Measurements from ENCODE around the gene USP32. TPM values are rescaled to one million over a fixed set of nuclear protein-coding genes. Genes with fewer than 3 reads are reported as not detected.

The USP32 gene
- total and polyA plus RNA-seq, 4 donors: 11.6 to 103 (median 42.9) TPM

DNA sequence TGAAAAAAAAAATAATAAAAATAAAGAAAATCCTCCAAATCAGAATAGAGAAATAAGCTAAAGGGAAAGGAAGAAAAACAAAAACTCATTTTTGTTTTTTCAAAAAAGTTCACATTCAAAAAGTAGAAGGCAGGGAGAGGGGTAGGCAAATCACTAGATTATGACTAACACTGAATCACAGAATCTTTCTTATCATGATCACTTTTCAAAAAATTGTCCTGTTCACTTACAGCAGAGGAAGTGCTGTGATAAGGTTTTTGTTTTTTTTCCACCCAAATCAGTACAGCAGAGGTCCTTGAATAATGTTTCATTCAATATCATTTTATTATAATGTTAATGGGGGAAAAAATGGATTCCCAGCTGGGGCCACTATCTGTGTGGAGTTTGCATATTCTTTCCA lies 135.8 kb downstream of the USP32 start:
- Histone ChIP-seq H3K9me3 (ENCODE audit: control insufficient read depth in 4 of 4, low read length in 3 of 4) (no peaks in the 10 kb centered on the region), H3K27ac (ENCODE audit: low read depth in 1 of 2, low read length in 2 of 2) (no peak overlapping the region), H3K9ac (ENCODE audit: low read depth in 1 of 2, low read length in 2 of 2) (no peak overlapping the region), H3K4me3 (ENCODE audit: low read depth in 1 of 3, low read length in 3 of 3) (no peak overlapping the region), H3K27me3 (ENCODE audit: control insufficient read depth in 4 of 4, insufficient read depth in 4 of 4, low read length in 3 of 4) (no peaks in the 10 kb centered on the region), H3K36me3 (ENCODE audit: control insufficient read depth in 4 of 4, insufficient read depth in 3 of 4, low read depth in 1 of 4, low read length in 3 of 4) (peaks cover 0 to 20% (median 10%) of the 10 kb centered on the region in 4 donors), H3K4me1 (ENCODE audit: control insufficient read depth in 4 of 4, insufficient read depth in 4 of 4, low read length in 3 of 4) (no peaks in the 10 kb centered on the region)
- TF ChIP-seq YY1 (IDR thresholded peaks at IDR 0.05): no peak
- TF ChIP-seq NR2F2 (IDR thresholded peaks at IDR 0.05): no peak
- no peak for TF ChIP-seq TAF1 (conservative IDR thresholded peaks at IDR 0.05)
- TF ChIP-seq RAD21 (IDR thresholded peaks at IDR 0.05): no peak
- no peak for TF ChIP-seq FOXA2 (IDR thresholded peaks at IDR 0.05)
- TF ChIP-seq, protein P1, sequence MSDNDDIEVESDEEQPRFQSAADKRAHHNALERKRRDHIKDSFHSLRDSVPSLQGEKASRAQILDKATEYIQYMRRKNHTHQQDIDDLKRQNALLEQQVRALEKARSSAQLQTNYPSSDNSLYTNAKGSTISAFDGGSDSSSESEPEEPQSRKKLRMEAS (IDR thresholded peaks at IDR 0.05): no peak
- no peak for TF ChIP-seq RXRA (IDR thresholded peaks at IDR 0.05)
- TF ChIP-seq FOXA1 (IDR thresholded peaks at IDR 0.05): no peak
- TF ChIP-seq, protein P2, sequence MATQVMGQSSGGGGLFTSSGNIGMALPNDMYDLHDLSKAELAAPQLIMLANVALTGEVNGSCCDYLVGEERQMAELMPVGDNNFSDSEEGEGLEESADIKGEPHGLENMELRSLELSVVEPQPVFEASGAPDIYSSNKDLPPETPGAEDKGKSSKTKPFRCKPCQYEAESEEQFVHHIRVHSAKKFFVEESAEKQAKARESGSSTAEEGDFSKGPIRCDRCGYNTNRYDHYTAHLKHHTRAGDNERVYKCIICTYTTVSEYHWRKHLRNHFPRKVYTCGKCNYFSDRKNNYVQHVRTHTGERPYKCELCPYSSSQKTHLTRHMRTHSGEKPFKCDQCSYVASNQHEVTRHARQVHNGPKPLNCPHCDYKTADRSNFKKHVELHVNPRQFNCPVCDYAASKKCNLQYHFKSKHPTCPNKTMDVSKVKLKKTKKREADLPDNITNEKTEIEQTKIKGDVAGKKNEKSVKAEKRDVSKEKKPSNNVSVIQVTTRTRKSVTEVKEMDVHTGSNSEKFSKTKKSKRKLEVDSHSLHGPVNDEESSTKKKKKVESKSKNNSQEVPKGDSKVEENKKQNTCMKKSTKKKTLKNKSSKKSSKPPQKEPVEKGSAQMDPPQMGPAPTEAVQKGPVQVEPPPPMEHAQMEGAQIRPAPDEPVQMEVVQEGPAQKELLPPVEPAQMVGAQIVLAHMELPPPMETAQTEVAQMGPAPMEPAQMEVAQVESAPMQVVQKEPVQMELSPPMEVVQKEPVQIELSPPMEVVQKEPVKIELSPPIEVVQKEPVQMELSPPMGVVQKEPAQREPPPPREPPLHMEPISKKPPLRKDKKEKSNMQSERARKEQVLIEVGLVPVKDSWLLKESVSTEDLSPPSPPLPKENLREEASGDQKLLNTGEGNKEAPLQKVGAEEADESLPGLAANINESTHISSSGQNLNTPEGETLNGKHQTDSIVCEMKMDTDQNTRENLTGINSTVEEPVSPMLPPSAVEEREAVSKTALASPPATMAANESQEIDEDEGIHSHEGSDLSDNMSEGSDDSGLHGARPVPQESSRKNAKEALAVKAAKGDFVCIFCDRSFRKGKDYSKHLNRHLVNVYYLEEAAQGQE (IDR thresholded peaks at IDR 0.05): no peak
- no peak for TF ChIP-seq EGR1 (IDR thresholded peaks at IDR 0.05; ENCODE audit: low read depth in 2 of 2)
- no peak for TF ChIP-seq GABPA (IDR thresholded peaks at IDR 0.05 in 1 of 2, conservative IDR thresholded peaks at IDR 0.05 in 1 of 2)
- TF ChIP-seq, protein P3, sequence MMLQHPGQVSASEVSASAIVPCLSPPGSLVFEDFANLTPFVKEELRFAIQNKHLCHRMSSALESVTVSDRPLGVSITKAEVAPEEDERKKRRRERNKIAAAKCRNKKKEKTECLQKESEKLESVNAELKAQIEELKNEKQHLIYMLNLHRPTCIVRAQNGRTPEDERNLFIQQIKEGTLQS (IDR thresholded peaks at IDR 0.05): no peak
- TF ChIP-seq JUND (IDR thresholded peaks at IDR 0.05): no peak
- no peak for TF ChIP-seq SP1 (IDR thresholded peaks at IDR 0.05)
- no peak for DNase-seq (ENCODE audit: low spot score)

DNA sequence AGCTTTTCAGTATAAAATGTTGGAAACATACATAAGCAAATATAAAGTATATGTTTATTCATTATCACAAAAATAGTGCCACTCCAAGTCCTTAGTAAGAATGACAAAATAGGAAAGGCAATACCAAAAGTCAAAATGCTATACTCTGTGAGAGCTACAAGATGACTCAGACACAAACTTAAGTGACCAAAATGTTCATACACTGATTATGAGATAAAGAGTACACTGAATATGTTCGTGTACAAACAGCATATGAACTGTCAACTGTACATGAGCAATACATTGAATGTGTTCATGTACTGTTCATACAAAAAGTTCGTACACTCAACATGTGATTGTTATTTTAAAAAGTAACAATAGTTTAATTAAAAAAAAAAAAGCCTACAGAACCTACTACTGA lies 138.9 kb downstream of the USP32 start:
- Histone ChIP-seq H3K4me3 (ENCODE audit: low read depth in 1 of 3, low read length in 3 of 3) (no peak overlapping the region), H3K36me3 (ENCODE audit: control insufficient read depth in 4 of 4, insufficient read depth in 3 of 4, low read depth in 1 of 4, low read length in 3 of 4) (peaks cover 0 to 18% (median 15%) of the 10 kb centered on the region in 4 donors), H3K9me3 (ENCODE audit: control insufficient read depth in 4 of 4, low read length in 3 of 4) (no peaks in the 10 kb centered on the region), H3K4me1 (ENCODE audit: control insufficient read depth in 4 of 4, insufficient read depth in 4 of 4, low read length in 3 of 4) (no peaks in the 10 kb centered on the region), H3K27ac (ENCODE audit: low read depth in 1 of 2, low read length in 2 of 2) (no peak overlapping the region), H3K27me3 (ENCODE audit: control insufficient read depth in 4 of 4, insufficient read depth in 4 of 4, low read length in 3 of 4) (no peaks in the 10 kb centered on the region), H3K9ac (ENCODE audit: low read depth in 1 of 2, low read length in 2 of 2) (no peak overlapping the region)
- TF ChIP-seq YY1 (IDR thresholded peaks at IDR 0.05): no peak
- no peak for TF ChIP-seq HNF4G (IDR thresholded peaks at IDR 0.05)
- no peak for TF ChIP-seq JUND (IDR thresholded peaks at IDR 0.05)
- TF ChIP-seq, protein P3 (IDR thresholded peaks at IDR 0.05): no peak
- no peak for TF ChIP-seq FOXA2 (IDR thresholded peaks at IDR 0.05)
- TF ChIP-seq, protein P2 (IDR thresholded peaks at IDR 0.05): no peak
- no peak for TF ChIP-seq HNF4A (conservative IDR thresholded peaks at IDR 0.05)
- no peak for DNase-seq (ENCODE audit: low spot score)
- WGBS: 96% methylated on average over 2 of the region's 2 CpGs
